Colonic mucosa (tissue), 4 donors: ENCODE results near the gene MEIOC. TPM values are rescaled to one million over a fixed set of nuclear protein-coding genes. Genes with fewer than 3 reads are reported as not detected.
A peak's percentile ranks its signal among the peaks of the same experiment; 100 is the strongest.
"Not testable (repeated sequence)": the region's sequence is repeated elsewhere in the genome, so short reads cannot be mapped to it uniquely, and the experiment has no call there.

Experiments used
- DNase-seq: peaks from one replicate; pipeline ENCODE4 v3.0.0-alpha.2; 2020
- H3K27ac ChIP-seq: fragments of 200-600 bp; one replicate; pipeline ENCODE4 v1.8.0; 2021
- H3K27me3 ChIP-seq: fragments of 200-600 bp; one replicate; pipeline ENCODE4 v1.8.0; 2021
- H3K36me3 ChIP-seq: fragments of 200-600 bp; one replicate; pipeline ENCODE4 v1.8.0; 2021
- H3K4me1 ChIP-seq: fragments of 200-600 bp; one replicate; pipeline ENCODE4 v1.8.0; 2021; ENCODE audit warnings: mild to moderate bottlenecking
- H3K4me3 ChIP-seq: fragments of 200-600 bp; one replicate; pipeline ENCODE4 v1.8.0; 2021
- H3K9ac ChIP-seq, 2 donors: one replicate each; pipeline ENCODE4 v1.7.0; 2013; ENCODE audit warnings: control low read depth in 2 of 2, low read depth in 2 of 2, low read length in 2 of 2
- H3K9me3 ChIP-seq: fragments of 200-600 bp; one replicate; pipeline ENCODE4 v1.8.0; 2021
- intact Hi-C: fragments of 100-400 bp; cut with DNase I; formaldehyde crosslinking; loops from one replicate; pipeline ENCODE4 v1.14.1; 2022
- total RNA-seq, 2 donors: library from RNA; stranded (reverse); fragmentation: NEBNext Ultra II Directional in 1 of 2; extraction: Animal tissue kit (Norgen Biotek cat#: 25700) in 1 of 2; gene quantifications; one replicate each; pipeline ENCODE4 v1.2.1, GENCODE V29; 2021
- TF ChIP-seq, protein P1 (sequence below): fragments of 200-600 bp; IDR thresholded peaks from one replicate; pipeline ENCODE4 v1.8.0; 2022; ENCODE audit warnings: antibody characterized with exemption, mild to moderate bottlenecking
- donor health status: healthy.
- donor health status: DM: no; HTN: no; CAD: no.
- donor health status: DM: no; HTN: no; CAD: no.

The MEIOC gene
- total RNA-seq, 2 donors from 2014 or later: not detected

DNA sequence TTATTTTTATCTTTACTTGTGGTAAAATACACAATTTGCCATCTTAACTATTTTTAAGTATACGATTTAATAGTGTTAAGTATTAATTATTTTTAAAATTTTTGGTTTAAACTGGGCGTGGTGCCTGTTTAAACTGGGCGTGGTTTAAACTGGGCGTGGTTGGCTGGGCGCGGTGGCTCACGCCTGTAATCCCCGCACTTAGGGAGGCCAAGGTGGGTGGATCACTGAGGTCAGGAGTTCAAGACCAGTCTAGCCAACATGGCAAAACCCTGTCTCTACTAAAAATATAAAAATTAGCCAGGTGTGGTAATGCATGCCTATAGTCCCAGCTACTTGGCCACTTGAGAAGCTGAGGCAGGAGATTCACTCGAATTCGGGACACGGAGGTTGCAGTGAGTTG is 37.3 kb downstream of the MEIOC start:
- intact Hi-C loops: no loop called here
- Histone ChIP-seq H3K36me3 (no peaks in the 10 kb centered on the region), H3K9me3 (no peaks in the 10 kb centered on the region), H3K27me3 (no peaks in the 10 kb centered on the region), H3K9ac (no peak overlapping the region), H3K4me3 (no peak overlapping the region), H3K27ac (no peak overlapping the region), H3K4me1 (no peaks in the 10 kb centered on the region)
- DNase-seq: no peak
- TF ChIP-seq, protein P1, sequence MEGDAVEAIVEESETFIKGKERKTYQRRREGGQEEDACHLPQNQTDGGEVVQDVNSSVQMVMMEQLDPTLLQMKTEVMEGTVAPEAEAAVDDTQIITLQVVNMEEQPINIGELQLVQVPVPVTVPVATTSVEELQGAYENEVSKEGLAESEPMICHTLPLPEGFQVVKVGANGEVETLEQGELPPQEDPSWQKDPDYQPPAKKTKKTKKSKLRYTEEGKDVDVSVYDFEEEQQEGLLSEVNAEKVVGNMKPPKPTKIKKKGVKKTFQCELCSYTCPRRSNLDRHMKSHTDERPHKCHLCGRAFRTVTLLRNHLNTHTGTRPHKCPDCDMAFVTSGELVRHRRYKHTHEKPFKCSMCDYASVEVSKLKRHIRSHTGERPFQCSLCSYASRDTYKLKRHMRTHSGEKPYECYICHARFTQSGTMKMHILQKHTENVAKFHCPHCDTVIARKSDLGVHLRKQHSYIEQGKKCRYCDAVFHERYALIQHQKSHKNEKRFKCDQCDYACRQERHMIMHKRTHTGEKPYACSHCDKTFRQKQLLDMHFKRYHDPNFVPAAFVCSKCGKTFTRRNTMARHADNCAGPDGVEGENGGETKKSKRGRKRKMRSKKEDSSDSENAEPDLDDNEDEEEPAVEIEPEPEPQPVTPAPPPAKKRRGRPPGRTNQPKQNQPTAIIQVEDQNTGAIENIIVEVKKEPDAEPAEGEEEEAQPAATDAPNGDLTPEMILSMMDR: no peak

DNA sequence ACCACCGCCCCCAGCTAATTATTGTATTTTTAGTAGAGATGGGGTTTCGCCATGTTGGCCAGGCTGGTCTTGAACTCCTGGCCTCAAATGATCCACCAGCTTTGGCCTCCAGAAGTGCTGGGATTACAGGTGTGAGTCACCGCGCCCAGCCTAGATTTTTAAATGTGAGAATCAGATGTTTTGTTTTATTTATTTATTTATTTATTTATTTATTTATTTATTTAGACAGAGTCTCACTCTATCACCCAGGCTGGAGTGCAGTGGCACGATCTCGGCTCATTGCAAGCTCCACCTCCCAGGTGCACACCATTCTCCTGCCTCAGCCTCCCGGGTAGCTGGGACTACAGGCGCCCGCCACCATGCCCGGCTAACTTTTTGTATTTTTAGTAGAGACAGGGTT is 44.0 kb downstream of the MEIOC start:
- H3K27me3 ChIP-seq, intact Hi-C loops, H3K4me1 ChIP-seq, H3K4me3 ChIP-seq, DNase-seq, H3K9ac ChIP-seq, H3K27ac ChIP-seq, H3K36me3 ChIP-seq, H3K9me3 ChIP-seq: not testable (repeated sequence)

DNA sequence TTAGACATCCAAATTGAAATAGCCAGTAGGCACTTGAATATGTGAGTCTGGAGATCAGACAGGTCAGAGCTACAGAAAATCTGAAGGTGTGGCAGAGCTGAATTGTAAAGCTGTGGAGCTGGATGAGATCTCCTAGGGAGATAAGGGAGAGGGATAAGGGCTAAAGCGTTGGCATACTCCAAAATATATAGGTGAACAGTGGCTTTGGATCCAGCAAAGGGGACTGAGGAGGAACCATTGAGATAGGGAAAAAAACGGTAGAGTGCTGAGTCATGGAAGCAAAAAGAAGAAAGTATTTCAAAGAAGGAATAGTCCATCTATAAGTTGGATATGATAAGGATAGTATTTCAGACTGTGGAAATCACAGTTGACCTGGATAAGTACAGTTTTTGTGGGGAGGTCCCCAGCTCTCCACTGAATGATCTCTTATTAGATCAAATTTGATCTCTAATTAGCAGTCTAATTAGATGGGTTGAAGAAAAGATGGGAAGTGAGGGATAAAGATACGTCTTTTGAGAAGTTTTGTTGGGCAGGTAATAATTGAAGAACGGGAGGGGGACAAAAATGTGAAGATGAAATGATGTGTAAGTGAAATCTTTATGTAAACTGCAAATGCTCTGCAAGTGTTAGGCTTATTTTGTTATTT is 51.6 kb downstream of the MEIOC start:
- Histone ChIP-seq H3K9me3 (no peaks in the 10 kb centered on the region), H3K4me3 (peak overlapping the region; percentile 86), H3K4me1 (peaks cover 3% of the 10 kb centered on the region), H3K36me3 (no peaks in the 10 kb centered on the region), H3K27me3 (no peaks in the 10 kb centered on the region), H3K9ac (peak overlapping the region in 1 of 2 donors; percentile 79), H3K27ac (no peak overlapping the region)
- intact Hi-C loops: no loop called here
- no peak for DNase-seq
- TF ChIP-seq, protein P1: no peak

DNA sequence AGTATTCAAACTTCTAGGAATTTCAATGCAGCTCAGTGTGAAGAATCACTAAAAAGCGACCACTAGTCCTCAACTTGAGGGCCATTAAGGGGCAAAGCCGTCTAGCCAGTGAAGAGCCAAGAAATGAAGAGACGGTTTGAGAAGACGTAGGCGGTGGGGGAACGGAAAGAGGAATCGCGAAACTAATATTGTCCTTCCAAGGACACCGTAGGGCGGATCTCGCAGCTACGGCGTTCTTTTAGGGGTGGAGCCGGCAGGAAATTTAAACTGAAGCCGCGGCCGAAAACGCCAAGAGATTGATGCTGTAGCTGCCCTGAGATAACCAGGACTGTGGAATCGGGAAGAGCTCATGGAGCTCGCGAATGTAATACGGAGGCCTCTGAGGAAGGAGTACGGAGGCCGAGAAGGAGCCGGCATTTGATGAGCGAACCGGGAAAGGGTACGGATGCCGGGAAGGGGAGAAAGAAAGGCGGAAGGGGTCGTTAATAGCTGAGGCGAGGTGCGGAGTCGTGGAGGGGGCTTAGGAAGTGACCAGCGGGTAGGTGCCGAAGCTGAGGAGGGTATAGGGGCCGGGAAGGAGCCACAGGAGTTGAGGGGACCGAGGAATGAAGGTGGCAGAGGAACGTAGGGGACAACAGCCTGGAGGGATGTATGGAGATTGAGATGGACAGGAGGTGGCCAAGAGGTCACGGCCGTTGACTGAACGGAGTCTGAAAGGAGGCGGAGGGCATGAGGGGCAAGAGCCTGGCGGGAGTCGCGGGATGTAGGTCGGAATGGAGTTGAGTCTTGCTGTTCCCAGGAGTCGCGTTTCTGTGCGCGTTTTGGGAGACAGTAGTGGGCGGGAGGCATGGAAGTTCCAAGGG is 52.4 kb downstream of the MEIOC start, which contains the start of gene DBF4B:
DBF4B (plus strand) TSS at position 265 of the 863 bp plus-strand sequence; CDS start at position 421, 156 bp downstream.
- TF ChIP-seq, protein P1: no peak
- H3K4me1 ChIP-seq: peaks cover 3% of the 10 kb centered on the region
- H3K27me3 ChIP-seq: no peaks in the 10 kb centered on the region
- peak within 1 kb of the TSS; percentile 86 for H3K4me3 ChIP-seq
- H3K27ac ChIP-seq: no peak within 1 kb of the TSS
- no peaks in the 10 kb centered on the region for H3K9me3 ChIP-seq
- H3K9ac ChIP-seq: peak within 1 kb of the TSS; percentile 68 to 79
- intact Hi-C loops: no loop called here
- peak; percentile 91 for DNase-seq
- no peaks in the 10 kb centered on the region for H3K36me3 ChIP-seq

DNA sequence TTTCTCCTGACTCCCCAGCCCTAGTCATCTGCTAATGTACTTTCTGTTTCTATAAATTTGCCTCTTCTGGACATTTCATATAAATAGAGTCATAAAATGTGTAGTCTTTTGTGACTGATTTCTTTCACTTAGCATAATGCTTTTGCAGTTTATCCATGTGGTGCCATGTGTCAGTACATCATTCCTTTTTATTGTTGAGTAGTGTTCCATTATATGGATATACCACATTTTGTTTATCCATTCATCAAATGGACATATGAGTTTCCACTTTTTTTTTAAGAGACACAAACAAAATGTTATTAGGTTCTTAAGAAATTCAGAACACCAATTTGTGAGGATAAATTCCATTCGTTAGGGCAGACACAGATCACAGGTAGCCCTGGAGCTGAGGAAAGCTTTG is 63.2 kb downstream of the MEIOC start:
- intact Hi-C loops: no loop called here
- DNase-seq: no peak

More for the DNA sequence above, 63.2 kb downstream of the MEIOC start:
- Histone ChIP-seq H3K4me3 (no peak overlapping the region), H3K9me3 (no peaks in the 10 kb centered on the region), H3K36me3 (no peaks in the 10 kb centered on the region), H3K27me3 (no peaks in the 10 kb centered on the region), H3K9ac (no peak overlapping the region), H3K4me1 (no peaks in the 10 kb centered on the region), H3K27ac (no peak overlapping the region)
- TF ChIP-seq, protein P1: no peak
